H1 (cell line): Measurements from ENCODE around the gene TSHZ2. TPM values are rescaled to one million over a fixed set of nuclear protein-coding genes. Genes with fewer than 3 reads are reported as not detected.

Experiments used
- CBX8 ChIP-seq: fragments of 300-800, 300-1000 bp; sonication (generic); IDR thresholded peaks from 2 replicates; pipeline ENCODE4 v1.7.1; 2016; ENCODE audit warnings: low read depth, low read length, borderline replicate concordance
- CHD7 ChIP-seq: fragments of 300-600 bp; sonication (generic); IDR thresholded peaks from 2 replicates; pipeline ENCODE4 v1.7.1; 2012; ENCODE audit warnings: low read length, moderate library complexity, mild to moderate bottlenecking, inconsistent platforms; ENCODE audit not compliant: insufficient replicate concordance
- CTCF ChIP-seq, 3 experiments: IDR thresholded peaks; 1 replicate in 2 of 3; 2 replicates in 1 of 3; pipeline versions ENCODE4 v1.5.1 to v1.6.1; 2011; ENCODE audit warnings: low read length in 3 of 3, mild to moderate bottlenecking in 3 of 3, inconsistent platforms in 2 of 3, low read depth in 1 of 3, moderate library complexity in 1 of 3; ENCODE audit not compliant: insufficient read depth in 1 of 3; ENCODE audit errors: control extremely low read depth in 1 of 3
- JUND ChIP-seq: IDR thresholded peaks from 2 replicates; pipeline ENCODE4 v1.6.1; 2011; ENCODE audit warnings: mild to moderate bottlenecking, improper control_type of control experiment, low read length
- KDM4A ChIP-seq: IDR thresholded peaks from one replicate; pipeline ENCODE4 v1.7.1; 2012; ENCODE audit warnings: low read depth, mild to moderate bottlenecking, moderate library complexity, low read length, inconsistent platforms; ENCODE audit not compliant: severe bottlenecking
- polyA plus RNA-seq, 7 experiments: library from polyadenylated mRNA; depleted of rRNA in 3 of 7; stranded (reverse) in 5 of 7; unstranded in 2 of 7; fragments of >200 nt in 5 of 7; fragments of 200-250 nt in 2 of 7; gene quantifications; 1 replicate in 5 of 7; 2 replicates in 1 of 7; 4 replicates in 1 of 7; pipeline versions ENCODE4 v1.2.1 to v1.2.3, GENCODE V29; 2011 to 2013; ENCODE audit warnings: missing spikeins in 2 of 7, mixed read lengths in 2 of 7
- total RNA-seq: library from RNA; stranded (reverse); fragmentation: NEBNext Ultra II Directional; extraction: Animal tissue kit (Norgen Biotek cat#: 25700); gene quantifications from 2 replicates; pipeline ENCODE4 v1.2.1, GENCODE V29; 2021

TSHZ2 gene
- total and polyA plus RNA-seq, 2 of the 8 experiments (the other 6 are each of a cell fraction or from before 2014, with no cell fraction given): 0.14 to 0.30 TPM

- TF ChIP-seq CTCF (IDR thresholded peaks at IDR 0.05; ENCODE audit: control extremely low read depth in 1 of 3, insufficient read depth in 1 of 3, low read depth in 1 of 3, low read length in 3 of 3): no peak
- TF ChIP-seq JUND: no peak
- no peak for TF ChIP-seq CBX8
- no peak for TF ChIP-seq KDM4A
- no peak for TF ChIP-seq CHD7
Measured at GRCh38 chr20:53032478-53032932, 60.3 kb downstream of the TSHZ2 start (continued).
